HG02588 (cell line): ENCODE measurements around the gene MSH5.

ENCODE experiments used
- ATAC-seq: cut with Tn5 transposase; IDR thresholded peaks from one replicate; pipeline ENCODE4 v1.9.1; 2021; ENCODE audit warnings: mild to moderate bottlenecking, moderate library complexity; ENCODE audit not compliant: unreplicated experiment

The MSH5 gene

DNA sequence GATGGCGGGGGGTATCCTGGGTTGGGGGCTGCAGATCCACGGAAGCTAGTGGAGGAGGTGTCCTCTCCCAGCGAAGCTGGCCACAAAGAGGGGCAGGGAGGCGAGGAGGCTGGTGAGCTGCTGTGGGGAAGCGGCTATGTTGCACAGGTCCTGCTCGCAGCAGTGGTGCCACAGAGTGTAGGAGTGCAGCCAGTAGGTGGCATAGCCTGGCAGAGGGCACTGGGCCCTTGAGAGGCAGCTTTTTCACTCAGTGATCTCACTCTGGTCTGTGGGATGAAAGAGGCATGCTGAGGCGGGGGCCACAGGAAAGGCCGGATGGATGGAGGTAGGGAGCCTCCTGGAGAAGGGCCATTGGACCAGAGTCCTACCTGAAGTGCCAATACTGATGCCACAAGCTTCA, 27.5 kb upstream of the MSH5 start:
- no peak for ATAC-seq

- ATAC-seq: no peak
These were observed 26.3 kb upstream of the MSH5 start for GRCh38 chr6:31713465-31713864.

DNA sequence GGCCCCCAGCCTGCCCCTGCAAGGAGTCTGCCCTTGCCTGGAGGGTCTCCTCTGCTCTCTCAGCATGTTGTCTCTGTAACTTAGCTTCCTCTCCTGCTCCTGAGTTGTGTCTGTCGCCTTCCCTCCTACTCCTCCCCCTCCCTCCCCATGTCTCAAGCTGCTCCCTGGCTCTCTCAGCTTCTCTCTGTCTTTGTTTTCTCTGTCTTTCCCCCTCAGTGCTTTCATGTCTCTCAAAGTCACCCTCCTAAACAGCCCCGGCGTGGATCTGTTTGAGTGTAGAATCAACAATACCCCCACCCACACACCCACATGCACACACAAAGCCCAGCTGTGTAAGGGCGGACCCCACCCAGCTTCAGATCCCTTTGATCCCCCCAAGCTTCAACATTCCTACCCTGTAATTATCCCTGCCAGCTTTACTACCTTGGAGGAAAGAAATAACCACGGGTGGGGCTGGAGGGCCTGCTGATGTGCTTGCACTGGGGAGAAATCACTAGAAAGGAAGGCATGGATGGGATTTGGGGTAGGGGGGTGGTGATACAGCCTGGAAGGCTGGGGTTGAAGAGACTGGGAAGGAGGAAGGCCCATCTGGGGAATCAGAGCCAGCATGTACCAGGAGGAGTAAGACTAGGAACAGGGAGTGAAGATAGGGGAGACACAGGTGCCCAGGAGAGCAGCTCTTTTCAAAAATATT, 25.7 kb upstream of the MSH5 start:
- ATAC-seq: no peak

DNA sequence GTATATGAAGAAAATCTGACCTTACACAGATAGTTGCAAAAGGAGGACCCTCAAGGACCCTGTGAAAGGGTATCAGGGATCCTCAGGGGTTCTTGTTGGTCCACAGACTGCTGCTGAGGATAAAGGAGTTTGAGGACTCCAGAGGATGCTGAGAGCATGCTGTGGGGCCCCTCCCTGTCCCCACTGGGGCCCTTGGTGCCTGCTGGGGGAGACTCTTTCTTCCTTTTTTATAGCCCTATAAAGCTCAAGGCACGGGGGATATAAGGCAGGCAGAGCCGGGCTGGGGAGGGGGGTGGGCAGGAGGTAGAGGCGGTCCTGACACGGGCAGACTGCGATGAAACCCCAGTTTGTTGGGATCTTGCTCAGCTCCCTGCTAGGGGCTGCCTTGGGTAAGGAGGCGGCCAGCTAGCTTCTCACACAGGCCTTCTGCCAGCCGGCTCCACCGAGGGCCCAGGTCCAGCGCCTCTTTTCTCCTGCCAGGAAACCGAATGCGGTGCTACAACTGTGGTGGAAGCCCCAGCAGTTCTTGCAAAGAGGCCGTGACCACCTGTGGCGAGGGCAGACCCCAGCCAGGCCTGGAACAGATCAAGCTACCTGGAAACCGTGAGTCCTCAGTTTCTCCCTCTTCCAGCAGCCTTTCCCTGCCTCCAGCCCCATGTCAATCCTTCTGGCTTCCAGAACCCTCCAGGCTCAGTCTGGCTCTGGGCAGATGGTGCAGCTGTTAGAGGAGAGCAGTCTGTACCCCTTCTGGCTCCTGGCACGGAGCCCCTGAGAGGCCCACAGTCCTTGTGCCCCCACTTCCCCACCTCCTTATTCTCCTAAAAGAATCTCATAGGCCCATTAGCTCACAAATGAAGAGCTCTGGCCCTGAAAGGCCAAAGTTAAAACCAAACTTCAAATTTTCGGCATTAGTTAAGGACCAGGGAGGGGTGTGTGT, 24.5 kb upstream of the MSH5 start, which contains the start of gene LY6G6D:
Gene LY6G6D (plus strand): TSS at position 327 of the 937 bp plus-strand sequence. CDS start 8 bp downstream, at position 335.
- no peak for ATAC-seq

DNA sequence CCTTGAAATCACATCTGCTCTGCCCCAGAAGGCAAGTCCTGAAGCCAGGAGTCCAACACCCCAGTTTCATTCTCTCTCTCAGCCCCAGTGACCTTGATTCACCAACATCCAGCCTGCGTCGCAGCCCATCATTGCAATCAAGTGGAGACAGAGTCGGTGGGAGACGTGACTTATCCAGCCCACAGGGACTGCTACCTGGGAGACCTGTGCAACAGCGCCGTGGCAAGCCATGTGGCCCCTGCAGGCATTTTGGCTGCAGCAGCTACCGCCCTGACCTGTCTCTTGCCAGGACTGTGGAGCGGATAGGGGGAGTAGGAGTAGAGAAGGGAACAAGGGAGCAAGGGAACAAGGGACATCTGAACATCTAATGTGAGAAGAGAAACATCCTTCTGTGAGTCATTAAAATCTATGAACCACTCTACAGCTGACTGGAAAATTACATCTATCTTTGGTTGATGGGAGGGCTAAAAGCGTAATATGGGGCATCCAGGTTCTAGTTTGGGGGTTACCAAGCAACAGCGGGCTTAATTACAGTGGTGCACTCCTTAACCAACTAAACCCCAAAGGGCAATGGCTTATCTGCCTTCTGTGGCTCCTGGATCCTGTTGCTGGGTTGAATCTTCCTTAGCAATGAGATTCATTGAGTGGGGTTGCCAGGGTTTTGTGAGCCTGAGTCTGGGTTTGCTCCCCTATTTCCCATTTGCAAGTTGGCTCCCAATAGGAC, 22.1 kb upstream of the MSH5 start:
- no peak for ATAC-seq

DNA sequence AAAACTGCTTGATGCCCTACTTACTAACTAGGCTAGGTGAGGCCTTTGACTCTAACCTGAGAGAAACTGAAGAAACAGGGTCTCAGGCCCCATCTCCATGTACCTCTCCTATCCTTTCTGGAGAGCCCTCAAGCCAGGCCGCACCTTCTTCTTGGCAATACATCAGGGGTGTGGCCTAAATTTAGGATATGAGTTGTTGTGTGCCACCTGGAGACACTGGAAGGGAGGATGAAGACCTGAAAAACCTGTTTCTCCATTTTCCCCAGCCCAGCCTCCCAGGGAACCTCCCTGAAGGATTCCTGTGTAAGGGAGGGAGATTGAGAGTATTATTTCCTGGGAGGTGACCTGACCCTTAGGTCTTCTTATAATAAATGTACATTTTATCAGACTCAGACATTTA, 21.5 kb upstream of the MSH5 start:
- no peak for ATAC-seq

- ATAC-seq: no peak
These were observed 20.8 kb upstream of the MSH5 start for GRCh38 chr6:31719001-31719400.

- no peak for ATAC-seq
These were observed 19.5 kb upstream of the MSH5 start for GRCh38 chr6:31720196-31720770.

DNA sequence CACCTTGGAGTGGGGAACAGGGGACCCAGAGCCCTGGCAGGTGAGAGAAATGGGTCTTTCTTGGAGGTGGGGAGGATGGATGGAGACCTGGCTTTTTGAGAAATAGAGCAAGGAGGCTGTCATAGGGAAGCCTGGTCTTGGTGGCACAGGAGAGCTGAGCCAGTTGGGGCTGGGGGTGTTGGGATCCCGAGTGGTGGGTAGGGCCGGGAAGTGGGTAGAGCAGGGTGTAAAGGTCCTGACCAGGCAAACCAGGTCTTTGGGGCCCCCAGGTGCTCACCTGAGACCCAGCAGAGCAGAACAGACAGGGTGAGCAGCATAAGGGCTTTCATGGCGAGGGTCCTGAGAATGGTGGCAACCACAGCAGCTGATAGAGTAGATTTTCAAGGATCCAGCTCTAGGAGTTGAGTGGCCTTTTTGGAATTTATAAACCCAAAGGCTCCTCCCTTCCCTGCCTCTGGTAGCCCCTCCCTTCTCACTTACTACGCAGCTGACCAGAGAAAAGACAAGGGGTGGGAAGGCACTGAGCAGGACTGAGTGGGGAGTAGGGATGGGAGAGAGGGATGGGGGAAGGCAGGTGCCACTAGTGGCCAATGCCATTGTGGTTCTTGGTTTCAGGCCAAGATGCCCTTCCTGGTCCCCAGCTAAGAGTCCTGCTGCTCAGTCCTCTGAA, 18.3 kb upstream of the MSH5 start, which contains the start of gene LY6G6C:
Gene LY6G6C (minus strand): TSS at position 396 of the 670 bp plus-strand sequence. CDS start 67 bp downstream, at position 329.
- ATAC-seq: no peak

DNA sequence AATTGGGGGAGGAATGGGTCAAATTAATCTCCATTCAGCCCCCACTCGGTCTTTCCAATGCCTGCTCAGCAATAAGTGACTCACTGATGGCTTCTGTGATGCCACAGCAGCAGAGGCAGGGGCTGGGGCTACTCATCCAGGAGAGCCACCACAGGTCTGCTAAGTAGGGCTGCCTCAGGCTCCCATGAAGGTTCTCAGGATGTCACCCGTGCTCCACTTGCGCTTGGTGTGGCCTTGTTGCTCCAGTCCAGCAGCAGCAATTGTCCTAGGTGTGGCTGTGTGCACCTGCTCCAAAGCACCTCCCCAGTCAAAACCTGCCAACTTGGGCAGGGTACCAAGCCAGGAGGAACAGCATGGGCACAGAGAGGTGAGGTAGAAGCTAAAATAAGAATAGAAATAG, 17.6 kb upstream of the MSH5 start:
- no peak for ATAC-seq

- no peak for ATAC-seq
These were observed 16.4 kb upstream of the MSH5 start, which contains the start of gene MPIG6B for GRCh38 chr6:31723245-31723979. Gene MPIG6B, plus strand, starts transcription at chr6:31723373. Its CDS starts 11 bp downstream, at chr6:31723384.

GRCh38 chr6:31723980-31724691, 15.7 kb upstream of the MSH5 start:
- ATAC-seq: no peak

GRCh38 chr6:31725502-31726350, 14.1 kb upstream of the MSH5 start:
- ATAC-seq: no peak

- ATAC-seq: no peak
These were observed 12.6 kb upstream of the MSH5 start for GRCh38 chr6:31727034-31727716.

DNA sequence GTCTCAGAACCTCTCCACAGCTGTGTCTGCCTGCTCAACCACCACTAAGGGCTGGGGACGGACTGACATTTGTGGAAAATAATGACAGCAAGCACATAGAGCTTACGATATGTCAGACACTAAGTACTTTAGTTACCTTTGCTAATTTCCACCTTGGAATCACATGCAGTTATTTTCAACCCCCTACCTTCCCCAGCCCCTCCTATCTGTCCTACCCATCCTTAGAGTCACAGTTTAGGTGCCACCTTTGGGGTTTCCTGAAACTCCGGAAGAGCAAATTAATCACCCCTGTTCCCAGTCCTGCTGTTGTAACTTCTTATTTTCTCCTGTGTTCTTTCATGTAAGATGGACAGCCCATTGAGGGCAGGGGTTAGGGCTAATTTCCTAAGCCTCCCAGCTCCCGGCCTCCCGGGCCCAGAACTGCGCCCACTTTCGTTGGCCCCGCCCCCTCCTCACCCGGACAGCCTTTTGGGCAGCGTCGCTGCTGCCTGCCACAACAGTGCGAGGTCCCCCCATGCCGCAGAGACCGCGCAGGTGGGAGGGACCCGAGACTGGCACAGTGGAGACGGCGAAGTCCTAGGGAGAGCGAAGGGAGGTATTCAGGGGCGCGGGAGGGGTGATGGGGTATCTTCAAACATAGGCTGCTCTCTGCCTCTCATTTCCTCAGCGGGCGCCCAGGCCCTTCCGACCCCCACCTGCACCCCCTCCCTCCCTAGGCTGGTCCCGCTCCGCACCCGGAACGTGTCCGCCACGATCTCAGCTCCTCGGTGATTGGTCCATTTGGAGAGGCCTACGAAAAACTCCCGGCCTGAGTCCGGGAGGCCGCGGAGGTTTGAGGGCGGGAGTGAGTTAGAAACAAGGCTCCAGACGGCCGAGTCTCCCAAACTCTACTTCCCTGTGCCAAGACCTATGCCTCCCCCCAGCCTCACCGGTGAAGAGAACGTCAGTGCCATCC, 11.8 kb upstream of the MSH5 start:
- ATAC-seq: no peak

GRCh38 chr6:31728767-31729514, 10.9 kb upstream of the MSH5 start, which contains the start of gene DDAH2:
Gene DDAH2, minus strand, starts transcription at chr6:31729299. Its CDS starts 138 bp downstream, at chr6:31729161.
- no peak for ATAC-seq
